Measurements from ENCODE around the gene KLF2.

GRCh38 chr19:16288544-16288943, 36.1 kb upstream of the KLF2 start:
- TF ChIP-seq, protein P1, sequence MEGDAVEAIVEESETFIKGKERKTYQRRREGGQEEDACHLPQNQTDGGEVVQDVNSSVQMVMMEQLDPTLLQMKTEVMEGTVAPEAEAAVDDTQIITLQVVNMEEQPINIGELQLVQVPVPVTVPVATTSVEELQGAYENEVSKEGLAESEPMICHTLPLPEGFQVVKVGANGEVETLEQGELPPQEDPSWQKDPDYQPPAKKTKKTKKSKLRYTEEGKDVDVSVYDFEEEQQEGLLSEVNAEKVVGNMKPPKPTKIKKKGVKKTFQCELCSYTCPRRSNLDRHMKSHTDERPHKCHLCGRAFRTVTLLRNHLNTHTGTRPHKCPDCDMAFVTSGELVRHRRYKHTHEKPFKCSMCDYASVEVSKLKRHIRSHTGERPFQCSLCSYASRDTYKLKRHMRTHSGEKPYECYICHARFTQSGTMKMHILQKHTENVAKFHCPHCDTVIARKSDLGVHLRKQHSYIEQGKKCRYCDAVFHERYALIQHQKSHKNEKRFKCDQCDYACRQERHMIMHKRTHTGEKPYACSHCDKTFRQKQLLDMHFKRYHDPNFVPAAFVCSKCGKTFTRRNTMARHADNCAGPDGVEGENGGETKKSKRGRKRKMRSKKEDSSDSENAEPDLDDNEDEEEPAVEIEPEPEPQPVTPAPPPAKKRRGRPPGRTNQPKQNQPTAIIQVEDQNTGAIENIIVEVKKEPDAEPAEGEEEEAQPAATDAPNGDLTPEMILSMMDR (IDR thresholded peaks at IDR 0.05), result no peak
- no peak for TF ChIP-seq POLR2A (IDR thresholded peaks at IDR 0.05)

All from uterus (tissue), 2 donors.